Astrocyte (in vitro differentiated cells and primary cell): Measurements from ENCODE around the gene HES5. TPM values are rescaled to one million over a fixed set of nuclear protein-coding genes. Genes with fewer than 3 reads are reported as not detected.

ENCODE experiments used
- DNase-seq: peaks from one replicate; pipeline ENCODE4 v3.0.0-alpha.2; 2010; ENCODE audit warnings: low read depth
- FAIRE-seq: peaks from 2 replicates; lab custom pipeline; 2011; peaks lifted over from hg19 to GRCh38; lab: Jason Lieb, UNC
- H2AFZ ChIP-seq: 2 replicates; pipeline ENCODE4 v1.6.0; 2012; ENCODE audit warnings: low read depth, low read length, inconsistent platforms
- H3K27ac ChIP-seq: 2 replicates; pipeline ENCODE4 v1.5.1; 2011; ENCODE audit warnings: low read depth, low read length, inconsistent platforms
- H3K27me3 ChIP-seq: 2 replicates; pipeline ENCODE4 v1.6.0; 2011; ENCODE audit warnings: low read length, inconsistent platforms; ENCODE audit not compliant: insufficient read depth
- H3K36me3 ChIP-seq: 2 replicates; pipeline ENCODE4 v1.5.1; 2011; ENCODE audit warnings: low read length, inconsistent platforms; ENCODE audit not compliant: insufficient read depth
- H3K4me1 ChIP-seq: 2 replicates; pipeline ENCODE4 v1.5.1; 2011; ENCODE audit warnings: low read length, inconsistent platforms; ENCODE audit not compliant: insufficient read depth
- H3K4me2 ChIP-seq: 2 replicates; pipeline ENCODE4 v1.6.0; 2012; ENCODE audit warnings: low read length, inconsistent platforms
- H3K4me3 ChIP-seq: 2 replicates; pipeline ENCODE4 v1.5.1; 2011; ENCODE audit warnings: low read depth, mild to moderate bottlenecking, low read length, inconsistent platforms; ENCODE audit not compliant: insufficient read depth
- H3K79me2 ChIP-seq: 2 replicates; pipeline ENCODE4 v1.6.0; 2012; ENCODE audit warnings: mild to moderate bottlenecking, low read length, inconsistent platforms; ENCODE audit not compliant: insufficient read depth
- H3K9ac ChIP-seq: 2 replicates; pipeline ENCODE4 v1.6.0; 2012; ENCODE audit warnings: mild to moderate bottlenecking, low read length, inconsistent platforms
- H3K9me3 ChIP-seq: 2 replicates; pipeline ENCODE4 v1.5.1; 2012; ENCODE audit warnings: low read depth, mild to moderate bottlenecking, low read length, inconsistent platforms; ENCODE audit not compliant: insufficient read depth
- H4K20me1 ChIP-seq: 2 replicates; pipeline ENCODE4 v1.6.0; 2012; ENCODE audit warnings: low read length, inconsistent platforms; ENCODE audit not compliant: insufficient read depth
- H3K27ac Mint-ChIP-seq: one replicate; pipeline ENCODE4 v1.8.0; 2021; ENCODE audit warnings: mild to moderate bottlenecking, mixed read lengths; ENCODE audit not compliant: unreplicated experiment
- H3K27me3 Mint-ChIP-seq: one replicate; pipeline ENCODE4 v1.8.0; 2021; ENCODE audit warnings: low read depth, mixed read lengths; ENCODE audit not compliant: unreplicated experiment
- H3K36me3 Mint-ChIP-seq: one replicate; pipeline ENCODE4 v1.8.0; 2021; ENCODE audit warnings: low read depth, mixed read lengths; ENCODE audit not compliant: unreplicated experiment
- H3K4me1 Mint-ChIP-seq: one replicate; pipeline ENCODE4 v1.8.0; 2021; ENCODE audit warnings: low read depth, mixed read lengths; ENCODE audit not compliant: unreplicated experiment
- H3K4me3 Mint-ChIP-seq: one replicate; pipeline ENCODE4 v1.8.0; 2021; ENCODE audit warnings: mild to moderate bottlenecking, moderate library complexity, mixed read lengths; ENCODE audit not compliant: unreplicated experiment
- H3K9me3 Mint-ChIP-seq: one replicate; pipeline ENCODE4 v1.8.0; 2021; ENCODE audit warnings: mild to moderate bottlenecking, mixed read lengths; ENCODE audit not compliant: unreplicated experiment
- CTCF ChIP-seq: IDR thresholded peaks from 2 replicates; pipeline ENCODE4 v1.5.1; 2011; ENCODE audit warnings: low read depth, mild to moderate bottlenecking, inconsistent platforms, low read length, moderate library complexity; ENCODE audit not compliant: insufficient read depth
- EZH2 ChIP-seq: IDR thresholded peaks from 2 replicates; pipeline ENCODE4 v1.6.1; 2012; ENCODE audit warnings: mild to moderate bottlenecking, low read length, inconsistent platforms; ENCODE audit not compliant: insufficient read depth
- total RNA-seq: library from RNA; stranded (reverse); gene quantifications from 2 replicates; pipeline ENCODE4 v1.2.1, GENCODE V29; 2021

HES5 gene
- total RNA-seq, 1 donor from 2014 or later, result not detected

GRCh38 chr1:2506007-2506860 is 23.8 kb downstream of the HES5 start:
- no peak for TF ChIP-seq EZH2
- TF ChIP-seq CTCF, result no peak

DNA sequence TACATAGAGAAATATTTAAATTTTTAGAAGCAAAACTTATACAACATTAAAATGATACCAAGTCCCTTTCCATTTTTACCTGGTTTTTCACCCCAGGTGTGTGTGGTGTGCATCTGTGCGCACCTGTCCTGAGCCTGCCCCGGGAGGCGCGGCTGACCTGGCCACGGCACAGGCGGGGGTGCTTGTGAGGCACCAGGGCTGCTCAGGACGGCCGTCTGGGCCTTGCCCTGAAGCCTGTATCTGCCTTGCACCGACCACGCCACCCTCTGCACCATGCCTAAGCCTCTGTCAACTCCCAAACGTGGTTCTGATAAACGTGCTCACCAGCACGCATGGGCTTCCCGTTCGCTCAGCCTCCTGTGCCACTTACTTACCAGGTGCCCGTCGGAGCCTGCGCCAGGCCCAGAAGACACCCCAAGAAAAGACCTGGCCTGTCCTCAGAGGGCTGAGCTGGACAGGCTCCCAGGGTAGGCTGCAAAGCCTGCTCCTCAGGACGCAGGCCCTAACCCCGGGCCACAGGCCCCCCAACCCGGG is 24.5 kb downstream of the HES5 start:
- no peak for TF ChIP-seq CTCF
- TF ChIP-seq EZH2, result no peak
- no peak overlapping the region for H2AFZ ChIP-seq
- DNase-seq (no peak), FAIRE-seq (no peak)
- Mint-ChIP-seq H3K4me3 (peak overlapping the region; percentile 60), H3K9me3 (no peaks in the 10 kb centered on the region), H3K27ac (no peak overlapping the region), H3K36me3 (no peaks in the 10 kb centered on the region), H3K27me3 (no peaks in the 10 kb centered on the region), H3K4me1 (no peaks in the 10 kb centered on the region)
- no peaks in the 10 kb centered on the region for H3K4me1 ChIP-seq
- H3K9ac ChIP-seq, result no peak overlapping the region
- H3K4me3 ChIP-seq, result no peak overlapping the region
- H3K4me2 ChIP-seq, result no peak overlapping the region
- H4K20me1 ChIP-seq, result peaks cover 24% of the 10 kb centered on the region
- H3K79me2 ChIP-seq, result no peaks in the 10 kb centered on the region
- no peak overlapping the region for H3K27ac ChIP-seq
- H3K27me3 ChIP-seq, result no peaks in the 10 kb centered on the region
- no peaks in the 10 kb centered on the region for H3K9me3 ChIP-seq
- no peaks in the 10 kb centered on the region for H3K36me3 ChIP-seq

More at GRCh38 chr1:2506007-2506860, 23.8 kb downstream of the HES5 start:
- H3K4me3 ChIP-seq, result no peak overlapping the region
- no peak overlapping the region for H3K27ac ChIP-seq
- H3K79me2 ChIP-seq, result no peaks in the 10 kb centered on the region
- H3K27me3 Mint-ChIP-seq, result no peaks in the 10 kb centered on the region
- H3K9me3 ChIP-seq, result no peaks in the 10 kb centered on the region
- peaks cover 24% of the 10 kb centered on the region for H4K20me1 ChIP-seq
- H2AFZ ChIP-seq, result no peak overlapping the region
- H3K4me1 ChIP-seq, result no peaks in the 10 kb centered on the region
- no peak overlapping the region for H3K4me3 Mint-ChIP-seq
- DNase-seq, result no peak
- no peaks in the 10 kb centered on the region for H3K27me3 ChIP-seq
- H3K36me3 Mint-ChIP-seq, result no peaks in the 10 kb centered on the region
- H3K27ac Mint-ChIP-seq, result no peak overlapping the region
- H3K36me3 ChIP-seq, result peaks cover under 1% of the 10 kb centered on the region
- H3K4me2 ChIP-seq, result no peak overlapping the region
- no peaks in the 10 kb centered on the region for H3K9me3 Mint-ChIP-seq
- no peaks in the 10 kb centered on the region for H3K4me1 Mint-ChIP-seq
- no peak overlapping the region for H3K9ac ChIP-seq
- no peak for FAIRE-seq

DNA sequence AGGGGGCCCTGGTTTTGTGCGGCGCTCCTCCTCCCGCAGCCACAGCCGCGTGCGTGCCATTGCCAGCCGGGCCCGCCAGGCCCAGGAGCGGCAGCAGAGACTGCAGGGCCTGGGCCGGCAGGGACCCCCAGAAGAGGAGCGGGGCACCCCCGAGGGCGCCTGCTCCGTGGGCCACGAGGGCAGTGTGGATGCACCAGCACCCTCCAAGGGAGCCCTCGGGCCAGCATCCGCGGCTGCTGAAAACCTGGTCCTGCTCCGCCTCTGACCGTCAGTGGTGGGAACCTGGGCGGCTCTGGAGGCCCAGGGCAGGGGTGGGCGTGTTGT is 25.2 kb downstream of the HES5 start:
- H3K4me1 ChIP-seq, result no peaks in the 10 kb centered on the region
- H3K79me2 ChIP-seq, result no peaks in the 10 kb centered on the region
- Mint-ChIP-seq H3K4me3 (no peak overlapping the region), H3K27me3 (no peaks in the 10 kb centered on the region), H3K9me3 (no peaks in the 10 kb centered on the region), H3K36me3 (no peaks in the 10 kb centered on the region), H3K4me1 (no peaks in the 10 kb centered on the region), H3K27ac (no peak overlapping the region)
- H3K4me2 ChIP-seq, result no peak overlapping the region
- FAIRE-seq, result no peak
- no peak overlapping the region for H3K4me3 ChIP-seq
- H3K27me3 ChIP-seq, result no peaks in the 10 kb centered on the region
- no peak overlapping the region for H3K9ac ChIP-seq
- DNase-seq, result no peak
- H2AFZ ChIP-seq, result no peak overlapping the region
- H3K27ac ChIP-seq, result no peak overlapping the region
- no peaks in the 10 kb centered on the region for H3K9me3 ChIP-seq
- TF ChIP-seq EZH2 (no peak), CTCF (no peak)
- H3K36me3 ChIP-seq, result no peaks in the 10 kb centered on the region
- H4K20me1 ChIP-seq, result peaks cover 24% of the 10 kb centered on the region
